Breast epithelium (tissue), 3 donors: ENCODE data around the gene ABTB2.

Source experiments
- POLR2A ChIP-seq: fragments of 450-650 bp; IDR thresholded peaks from one replicate; pipeline ENCODE4 v1.6.1; 2016; ENCODE audit warnings: antibody characterized with exemption, mild to moderate bottlenecking, moderate library complexity
- POLR2AphosphoS5 ChIP-seq, 3 donors: sonication (generic); formaldehyde crosslinking; IDR thresholded peaks; one replicate each; pipeline ENCODE4 v1.6.1; 2017; ENCODE audit warnings: antibody characterized with exemption in 3 of 3
- TF ChIP-seq, protein P1 (sequence below), 3 donors: fragments of 450-650 bp; IDR thresholded peaks; one replicate each; pipeline ENCODE4 v1.5.1; 2016 to 2017; ENCODE audit warnings: antibody characterized with exemption in 3 of 3, mild to moderate bottlenecking in 3 of 3, moderate library complexity in 3 of 3

DNA sequence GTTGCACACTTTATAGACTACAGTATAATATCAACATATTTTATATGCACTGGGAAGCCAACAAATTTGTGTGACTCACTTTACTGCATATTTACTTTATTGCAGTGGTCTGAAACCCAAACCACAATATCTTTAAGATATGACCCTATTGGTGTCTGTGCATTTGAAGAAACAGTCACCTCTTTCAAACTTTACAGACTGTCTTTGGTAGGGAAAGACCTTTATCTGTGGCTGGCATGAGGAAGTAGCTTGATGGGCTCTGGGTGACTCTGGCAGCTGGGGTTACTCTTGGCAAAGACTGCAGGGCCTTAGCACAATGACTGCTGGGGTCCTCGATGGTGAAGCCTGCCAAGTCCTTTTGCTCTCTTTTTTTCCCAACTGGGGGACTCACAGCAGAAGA, 21.3 kb upstream of the ABTB2 start:
- TF ChIP-seq, protein P1, sequence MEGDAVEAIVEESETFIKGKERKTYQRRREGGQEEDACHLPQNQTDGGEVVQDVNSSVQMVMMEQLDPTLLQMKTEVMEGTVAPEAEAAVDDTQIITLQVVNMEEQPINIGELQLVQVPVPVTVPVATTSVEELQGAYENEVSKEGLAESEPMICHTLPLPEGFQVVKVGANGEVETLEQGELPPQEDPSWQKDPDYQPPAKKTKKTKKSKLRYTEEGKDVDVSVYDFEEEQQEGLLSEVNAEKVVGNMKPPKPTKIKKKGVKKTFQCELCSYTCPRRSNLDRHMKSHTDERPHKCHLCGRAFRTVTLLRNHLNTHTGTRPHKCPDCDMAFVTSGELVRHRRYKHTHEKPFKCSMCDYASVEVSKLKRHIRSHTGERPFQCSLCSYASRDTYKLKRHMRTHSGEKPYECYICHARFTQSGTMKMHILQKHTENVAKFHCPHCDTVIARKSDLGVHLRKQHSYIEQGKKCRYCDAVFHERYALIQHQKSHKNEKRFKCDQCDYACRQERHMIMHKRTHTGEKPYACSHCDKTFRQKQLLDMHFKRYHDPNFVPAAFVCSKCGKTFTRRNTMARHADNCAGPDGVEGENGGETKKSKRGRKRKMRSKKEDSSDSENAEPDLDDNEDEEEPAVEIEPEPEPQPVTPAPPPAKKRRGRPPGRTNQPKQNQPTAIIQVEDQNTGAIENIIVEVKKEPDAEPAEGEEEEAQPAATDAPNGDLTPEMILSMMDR (IDR thresholded peaks at IDR 0.05), result no peak
- TF ChIP-seq POLR2A (no peak), POLR2AphosphoS5 (IDR thresholded peaks at IDR 0.05) (no peak)
